Neural cell (in vitro differentiated cells): ENCODE results near the gene TMEM9.

ENCODE experiments used
- EP300 ChIP-seq: fragments of 450-650 bp; conservative IDR thresholded peaks from 2 replicates; pipeline ENCODE4 v1.6.1; 2014; ENCODE audit warnings: antibody characterized with exemption, mild to moderate bottlenecking, moderate library complexity; ENCODE audit not compliant: poor library complexity, severe bottlenecking
- SMC3 ChIP-seq: fragments of 450-650 bp; conservative IDR thresholded peaks from 2 replicates; pipeline ENCODE4 v1.6.1; 2014; ENCODE audit warnings: antibody characterized with exemption, mild to moderate bottlenecking, moderate library complexity; ENCODE audit not compliant: poor library complexity
- TF ChIP-seq, protein P1 (sequence below): fragments of 450-650 bp; IDR thresholded peaks from 2 replicates; pipeline ENCODE4 v1.5.1; 2014; ENCODE audit warnings: antibody characterized with exemption, mild to moderate bottlenecking, moderate library complexity; ENCODE audit not compliant: poor library complexity, severe bottlenecking

DNA sequence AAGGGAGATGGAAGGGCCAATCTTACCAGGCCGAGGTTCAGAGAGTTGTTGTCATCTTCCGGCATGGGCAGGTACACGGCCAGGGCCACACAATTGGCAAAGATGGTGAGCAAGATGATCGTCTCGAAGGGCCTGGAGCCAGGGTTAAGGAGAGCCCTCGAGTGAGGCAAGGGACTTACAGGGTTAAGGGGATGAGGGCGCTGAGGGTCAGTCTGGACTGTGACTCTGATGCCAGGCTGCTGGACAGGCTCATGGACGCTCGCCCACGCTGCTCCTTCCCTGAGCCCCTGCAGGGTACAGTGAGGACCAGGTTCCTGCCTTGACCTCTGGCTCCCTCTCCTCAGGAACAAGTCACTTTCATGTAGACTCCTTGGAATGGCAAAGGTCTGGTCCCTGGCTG is 44.1 kb downstream of the TMEM9 start:
- TF ChIP-seq SMC3: no peak
- TF ChIP-seq EP300: no peak
- TF ChIP-seq, protein P1, sequence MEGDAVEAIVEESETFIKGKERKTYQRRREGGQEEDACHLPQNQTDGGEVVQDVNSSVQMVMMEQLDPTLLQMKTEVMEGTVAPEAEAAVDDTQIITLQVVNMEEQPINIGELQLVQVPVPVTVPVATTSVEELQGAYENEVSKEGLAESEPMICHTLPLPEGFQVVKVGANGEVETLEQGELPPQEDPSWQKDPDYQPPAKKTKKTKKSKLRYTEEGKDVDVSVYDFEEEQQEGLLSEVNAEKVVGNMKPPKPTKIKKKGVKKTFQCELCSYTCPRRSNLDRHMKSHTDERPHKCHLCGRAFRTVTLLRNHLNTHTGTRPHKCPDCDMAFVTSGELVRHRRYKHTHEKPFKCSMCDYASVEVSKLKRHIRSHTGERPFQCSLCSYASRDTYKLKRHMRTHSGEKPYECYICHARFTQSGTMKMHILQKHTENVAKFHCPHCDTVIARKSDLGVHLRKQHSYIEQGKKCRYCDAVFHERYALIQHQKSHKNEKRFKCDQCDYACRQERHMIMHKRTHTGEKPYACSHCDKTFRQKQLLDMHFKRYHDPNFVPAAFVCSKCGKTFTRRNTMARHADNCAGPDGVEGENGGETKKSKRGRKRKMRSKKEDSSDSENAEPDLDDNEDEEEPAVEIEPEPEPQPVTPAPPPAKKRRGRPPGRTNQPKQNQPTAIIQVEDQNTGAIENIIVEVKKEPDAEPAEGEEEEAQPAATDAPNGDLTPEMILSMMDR: no peak
